ENCODE data around the gene PDIA6.

GRCh38 chr2:10784719-10785118 is 27.9 kb downstream of the PDIA6 start:
- TF ChIP-seq CTCF (IDR thresholded peaks at IDR 0.05; ENCODE audit: low read depth, low read length) (no peak), EZH2phosphoT487 (IDR thresholded peaks at IDR 0.05; ENCODE audit: low read depth) (no peak)

Measured in OCI-LY3 (cell line).